Breast epithelium (tissue), 3 donors: ENCODE results near the gene CABP4.
"Not testable (repeated sequence)": the region's sequence is repeated elsewhere in the genome, so short reads cannot be mapped to it uniquely, and the experiment has no call there.

ENCODE experiments used
- CTCF ChIP-seq, 3 donors: fragments of 450-650 bp; IDR thresholded peaks; one replicate each; pipeline ENCODE4 v1.5.1; 2016 to 2017; ENCODE audit warnings: antibody characterized with exemption in 3 of 3, mild to moderate bottlenecking in 3 of 3, moderate library complexity in 3 of 3
- POLR2A ChIP-seq: fragments of 450-650 bp; IDR thresholded peaks from one replicate; pipeline ENCODE4 v1.6.1; 2016; ENCODE audit warnings: antibody characterized with exemption, mild to moderate bottlenecking, moderate library complexity

- not testable (repeated sequence) for TF ChIP-seq POLR2A; CTCF (IDR thresholded peaks at IDR 0.05)
Measured at GRCh38 chr11:67427364-67427859, 27.7 kb upstream of the CABP4 start.
